ENCODE measurements around the gene CHST11. TPM values are rescaled to one million over a fixed set of nuclear protein-coding genes. Genes with fewer than 3 reads are reported as not detected.

The CHST11 gene
- total and polyA plus RNA-seq, 9 of the 15 experiments (the other 6 are each of a cell fraction or from before 2014, with no cell fraction given) = 2.3 to 38.7 (median 15.0) TPM

DNA sequence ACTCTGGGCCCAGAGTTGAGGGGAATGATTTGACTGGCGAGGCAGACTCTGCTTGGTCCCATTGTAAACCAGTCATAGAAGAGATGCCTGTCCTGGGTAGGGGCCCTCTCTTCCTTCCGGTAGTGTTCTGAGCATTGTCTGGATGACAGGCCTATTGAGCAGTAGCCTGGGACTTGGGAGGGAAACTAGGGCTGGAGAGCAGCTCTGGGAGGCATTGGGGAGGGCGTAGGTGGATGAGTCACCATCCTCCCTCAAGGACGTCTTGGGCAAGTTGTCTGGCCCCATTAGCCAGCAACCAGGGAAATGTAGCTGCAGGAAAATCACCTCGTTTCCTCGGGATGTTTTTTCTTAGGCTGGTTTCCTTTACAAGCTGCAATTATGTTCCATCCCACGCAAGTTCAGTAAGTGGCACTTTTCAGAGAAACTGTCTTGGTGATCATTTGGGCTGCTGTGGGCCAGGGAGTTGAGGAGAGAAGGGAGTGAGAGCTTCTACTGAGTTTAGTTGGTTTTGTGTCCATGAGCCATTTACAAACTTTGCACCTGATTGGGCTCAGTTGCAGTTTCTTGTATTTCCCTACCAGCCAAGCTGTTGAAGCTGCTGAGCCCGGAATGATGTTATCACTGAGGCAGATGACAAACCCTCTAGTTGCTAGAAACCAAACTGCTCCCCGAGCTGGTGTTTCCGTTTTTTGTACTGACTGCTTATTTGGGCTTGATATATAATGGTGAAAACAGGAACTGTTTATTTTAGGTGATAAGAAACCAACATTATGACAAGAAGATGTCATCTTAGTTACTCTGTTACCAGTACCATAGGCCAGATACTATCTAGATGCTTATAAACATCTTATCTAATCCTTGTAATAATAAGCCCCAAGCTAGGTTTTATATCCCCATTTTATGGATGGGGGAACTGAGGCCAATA, 147.6 kb downstream of the CHST11 start (continued):
- no peak for TF ChIP-seq ZNF12 (CRISPR knock-in tag; IDR thresholded peaks at IDR 0.05)
- TF ChIP-seq ZC3H4 (CRISPR knock-in tag; IDR thresholded peaks at IDR 0.05; ENCODE audit: borderline replicate concordance) = no peak
- TF ChIP-seq ZNF134 (CRISPR knock-in tag; conservative IDR thresholded peaks at IDR 0.05) = no peak
- TF ChIP-seq TSC22D4 (tag; IDR thresholded peaks at IDR 0.05) = no peak
- peak; percentile 99 for TF ChIP-seq JUND (IDR thresholded peaks at IDR 0.05; ENCODE audit: borderline replicate concordance, low read depth, low read length)
- TF ChIP-seq JUND (tag; IDR thresholded peaks at IDR 0.05; ENCODE audit: borderline replicate concordance, low read depth, low read length) = peak; percentile 98
- TF ChIP-seq ZKSCAN3 (CRISPR knock-in tag; IDR thresholded peaks at IDR 0.05) = no peak
- no peak for TF ChIP-seq ZNF140 (CRISPR knock-in tag; IDR thresholded peaks at IDR 0.05)
- TF ChIP-seq, protein P1, sequence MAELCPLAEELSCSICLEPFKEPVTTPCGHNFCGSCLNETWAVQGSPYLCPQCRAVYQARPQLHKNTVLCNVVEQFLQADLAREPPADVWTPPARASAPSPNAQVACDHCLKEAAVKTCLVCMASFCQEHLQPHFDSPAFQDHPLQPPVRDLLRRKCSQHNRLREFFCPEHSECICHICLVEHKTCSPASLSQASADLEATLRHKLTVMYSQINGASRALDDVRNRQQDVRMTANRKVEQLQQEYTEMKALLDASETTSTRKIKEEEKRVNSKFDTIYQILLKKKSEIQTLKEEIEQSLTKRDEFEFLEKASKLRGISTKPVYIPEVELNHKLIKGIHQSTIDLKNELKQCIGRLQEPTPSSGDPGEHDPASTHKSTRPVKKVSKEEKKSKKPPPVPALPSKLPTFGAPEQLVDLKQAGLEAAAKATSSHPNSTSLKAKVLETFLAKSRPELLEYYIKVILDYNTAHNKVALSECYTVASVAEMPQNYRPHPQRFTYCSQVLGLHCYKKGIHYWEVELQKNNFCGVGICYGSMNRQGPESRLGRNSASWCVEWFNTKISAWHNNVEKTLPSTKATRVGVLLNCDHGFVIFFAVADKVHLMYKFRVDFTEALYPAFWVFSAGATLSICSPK (IDR thresholded peaks at IDR 0.05; ENCODE audit: borderline replicate concordance) = no peak
- peak; percentile 88 for TF ChIP-seq SMARCC2 (IDR thresholded peaks at IDR 0.05; ENCODE audit: low read depth)
